ENCODE data around the gene TRIM63. TPM values are rescaled to one million over a fixed set of nuclear protein-coding genes. Genes with fewer than 3 reads are reported as not detected.

Gene TRIM63
- total RNA-seq, 1 donor, result 0.36 TPM

- no peak overlapping the region for H2AFZ ChIP-seq (ENCODE audit: low read length)
- H3K27ac ChIP-seq (ENCODE audit: low read depth, low read length), result no peak overlapping the region
- H3K4me2 ChIP-seq (ENCODE audit: insufficient read depth, low read length), result no peak overlapping the region
- peaks cover 36% of the 10 kb centered on the region for H3K27me3 ChIP-seq (ENCODE audit: insufficient read depth, low read length)
- no peaks in the 10 kb centered on the region for H4K20me1 ChIP-seq (ENCODE audit: insufficient read depth, low read length)
- H3K4me3 ChIP-seq (ENCODE audit: insufficient read depth, low read length), result no peak overlapping the region
- TF ChIP-seq, protein P1, sequence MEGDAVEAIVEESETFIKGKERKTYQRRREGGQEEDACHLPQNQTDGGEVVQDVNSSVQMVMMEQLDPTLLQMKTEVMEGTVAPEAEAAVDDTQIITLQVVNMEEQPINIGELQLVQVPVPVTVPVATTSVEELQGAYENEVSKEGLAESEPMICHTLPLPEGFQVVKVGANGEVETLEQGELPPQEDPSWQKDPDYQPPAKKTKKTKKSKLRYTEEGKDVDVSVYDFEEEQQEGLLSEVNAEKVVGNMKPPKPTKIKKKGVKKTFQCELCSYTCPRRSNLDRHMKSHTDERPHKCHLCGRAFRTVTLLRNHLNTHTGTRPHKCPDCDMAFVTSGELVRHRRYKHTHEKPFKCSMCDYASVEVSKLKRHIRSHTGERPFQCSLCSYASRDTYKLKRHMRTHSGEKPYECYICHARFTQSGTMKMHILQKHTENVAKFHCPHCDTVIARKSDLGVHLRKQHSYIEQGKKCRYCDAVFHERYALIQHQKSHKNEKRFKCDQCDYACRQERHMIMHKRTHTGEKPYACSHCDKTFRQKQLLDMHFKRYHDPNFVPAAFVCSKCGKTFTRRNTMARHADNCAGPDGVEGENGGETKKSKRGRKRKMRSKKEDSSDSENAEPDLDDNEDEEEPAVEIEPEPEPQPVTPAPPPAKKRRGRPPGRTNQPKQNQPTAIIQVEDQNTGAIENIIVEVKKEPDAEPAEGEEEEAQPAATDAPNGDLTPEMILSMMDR (IDR thresholded peaks at IDR 0.05; ENCODE audit: extremely low read depth, low read depth, low read length), result no peak
- H3K9me3 ChIP-seq (ENCODE audit: low read depth, low read length), result no peaks in the 10 kb centered on the region
- H3K79me2 ChIP-seq (ENCODE audit: insufficient read depth, low read length), result no peaks in the 10 kb centered on the region
- peak; percentile 45 for DNase-seq (ENCODE audit: insufficient read length, low spot score, missing footprints)
- no peaks in the 10 kb centered on the region for H3K36me3 ChIP-seq (ENCODE audit: insufficient read depth, low read length)
- no peaks in the 10 kb centered on the region for H3K4me1 ChIP-seq (ENCODE audit: insufficient read depth, low read length)
These were observed 1.3 kb downstream of the TRIM63 start for GRCh38 chr1:26066160-26066559.

GRCh38 chr1:26064553-26064952 is 2.9 kb downstream of the TRIM63 start:
- Histone ChIP-seq H4K20me1 (ENCODE audit: insufficient read depth, low read length) (no peaks in the 10 kb centered on the region), H3K36me3 (ENCODE audit: insufficient read depth, low read length) (no peaks in the 10 kb centered on the region), H3K27me3 (ENCODE audit: insufficient read depth, low read length) (peaks cover 35% of the 10 kb centered on the region), H2AFZ (ENCODE audit: low read length) (no peak overlapping the region), H3K9me3 (ENCODE audit: low read depth, low read length) (no peaks in the 10 kb centered on the region), H3K4me3 (ENCODE audit: insufficient read depth, low read length) (no peak overlapping the region), H3K79me2 (ENCODE audit: insufficient read depth, low read length) (no peaks in the 10 kb centered on the region), H3K27ac (ENCODE audit: low read depth, low read length) (no peak overlapping the region), H3K4me2 (ENCODE audit: insufficient read depth, low read length) (no peak overlapping the region), H3K4me1 (ENCODE audit: insufficient read depth, low read length) (no peaks in the 10 kb centered on the region)
- TF ChIP-seq, protein P1 (IDR thresholded peaks at IDR 0.05; ENCODE audit: extremely low read depth, low read depth, low read length), result no peak
- DNase-seq (ENCODE audit: insufficient read length, low spot score, missing footprints), result peak; percentile 53

- H3K27me3 ChIP-seq (ENCODE audit: insufficient read depth, low read length), result peaks cover 43% of the 10 kb centered on the region
- no peaks in the 10 kb centered on the region for H3K79me2 ChIP-seq (ENCODE audit: insufficient read depth, low read length)
- H3K36me3 ChIP-seq (ENCODE audit: insufficient read depth, low read length), result no peaks in the 10 kb centered on the region
- H3K4me2 ChIP-seq (ENCODE audit: insufficient read depth, low read length), result no peak overlapping the region
- no peaks in the 10 kb centered on the region for H4K20me1 ChIP-seq (ENCODE audit: insufficient read depth, low read length)
- H2AFZ ChIP-seq (ENCODE audit: low read length), result no peak overlapping the region
- H3K9me3 ChIP-seq (ENCODE audit: low read depth, low read length), result no peaks in the 10 kb centered on the region
- no peaks in the 10 kb centered on the region for H3K4me1 ChIP-seq (ENCODE audit: insufficient read depth, low read length)
- TF ChIP-seq, protein P1 (IDR thresholded peaks at IDR 0.05; ENCODE audit: extremely low read depth, low read depth, low read length), result no peak
- H3K27ac ChIP-seq (ENCODE audit: low read depth, low read length), result no peak overlapping the region
- DNase-seq (ENCODE audit: insufficient read length, low spot score, missing footprints), result peak; percentile 55
- no peak overlapping the region for H3K4me3 ChIP-seq (ENCODE audit: insufficient read depth, low read length)
These were observed 6.4 kb downstream of the TRIM63 start for GRCh38 chr1:26060832-26061574.

- H3K4me2 ChIP-seq (ENCODE audit: insufficient read depth, low read length), result no peak overlapping the region
These were observed 7.5 kb downstream of the TRIM63 start for GRCh38 chr1:26059906-26060305.

More at GRCh38 chr1:26059906-26060305, 7.5 kb downstream of the TRIM63 start:
- Histone ChIP-seq H3K27me3 (ENCODE audit: insufficient read depth, low read length) (peaks cover 38% of the 10 kb centered on the region), H3K79me2 (ENCODE audit: insufficient read depth, low read length) (no peaks in the 10 kb centered on the region), H3K36me3 (ENCODE audit: insufficient read depth, low read length) (no peaks in the 10 kb centered on the region), H3K4me3 (ENCODE audit: insufficient read depth, low read length) (no peak overlapping the region), H3K9me3 (ENCODE audit: low read depth, low read length) (no peaks in the 10 kb centered on the region), H2AFZ (ENCODE audit: low read length) (no peak overlapping the region), H4K20me1 (ENCODE audit: insufficient read depth, low read length) (no peaks in the 10 kb centered on the region), H3K4me1 (ENCODE audit: insufficient read depth, low read length) (no peaks in the 10 kb centered on the region), H3K27ac (ENCODE audit: low read depth, low read length) (no peak overlapping the region)
- peak; percentile 58 for DNase-seq (ENCODE audit: insufficient read length, low spot score, missing footprints)
- TF ChIP-seq, protein P1 (IDR thresholded peaks at IDR 0.05; ENCODE audit: extremely low read depth, low read depth, low read length), result no peak
